SH-SY5Y (cell line): ENCODE results near the gene FLRT2.

Experiments
- GATA2 ChIP-seq: IDR thresholded peaks from 2 replicates; pipeline ENCODE4 v1.6.1; 2011; ENCODE audit warnings: mild to moderate bottlenecking, low read depth, low read length
- GATA3 ChIP-seq: IDR thresholded peaks from 2 replicates; pipeline ENCODE4 v1.6.1; 2011; ENCODE audit warnings: low read depth, mild to moderate bottlenecking, low read length, moderate library complexity

- no peak for TF ChIP-seq GATA2
- no peak for TF ChIP-seq GATA3
Measured at GRCh38 chr14:85688006-85688405, 158.1 kb downstream of the FLRT2 start.
